Measurements from ENCODE around the gene FBLN2.
"Not testable (repeated sequence)": the region's sequence is repeated elsewhere in the genome, so short reads cannot be mapped to it uniquely, and the experiment has no call there.

Gene FBLN2

DNA sequence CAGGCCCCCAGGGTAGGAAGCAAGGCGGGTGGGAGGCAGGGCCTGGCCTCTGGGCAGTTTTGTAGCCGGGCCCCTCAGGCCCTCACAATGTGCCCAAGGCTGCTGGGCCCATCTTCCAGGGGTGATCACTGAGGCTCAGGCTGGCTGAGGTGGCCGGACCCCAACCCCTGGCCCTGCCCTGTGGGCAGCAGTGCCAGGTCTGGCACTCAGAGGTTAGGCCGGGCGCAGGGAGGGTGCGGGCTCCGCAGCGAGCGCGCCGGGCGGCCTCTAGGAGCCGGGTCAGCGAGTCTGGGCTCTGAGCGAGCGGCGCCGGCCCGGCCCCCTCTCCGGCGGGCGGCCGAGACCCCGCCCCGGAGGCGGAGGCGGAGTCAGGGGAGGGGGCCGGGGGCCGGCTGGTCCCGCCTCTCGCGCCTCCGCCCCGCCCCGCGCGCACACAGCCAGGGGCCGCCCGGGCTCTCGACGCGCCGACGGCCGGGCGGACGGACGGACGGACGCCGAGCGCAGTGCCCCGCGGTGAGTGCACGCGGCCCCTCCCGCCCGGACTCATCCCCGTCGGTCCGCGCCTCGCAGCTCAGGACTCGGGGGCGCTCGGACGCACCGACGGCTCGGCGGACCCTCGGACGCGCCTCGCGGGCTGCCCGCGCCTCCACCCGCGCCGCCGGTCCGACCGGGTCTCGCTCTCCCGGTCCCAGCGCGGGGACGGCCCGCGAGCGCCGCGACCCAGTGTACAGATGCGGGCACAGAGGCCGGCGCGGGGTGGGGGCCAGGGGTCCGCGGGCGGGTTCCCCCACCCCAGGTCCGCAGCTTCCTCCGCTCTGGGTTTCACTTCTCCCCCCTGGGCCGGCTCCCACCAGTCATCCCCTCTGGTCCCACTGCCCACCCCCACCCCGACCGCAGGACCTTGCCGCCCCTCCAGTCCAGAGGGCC is at the start of gene FBLN2:
Gene FBLN2, plus strand, starts transcription at position 430 of the 927 bp plus-strand sequence. CDS start 21,231 bp downstream, outside the sequence.
- DNase-seq (ENCODE audit: extremely low read depth, low read depth) = no peak
- TF ChIP-seq, protein P1, sequence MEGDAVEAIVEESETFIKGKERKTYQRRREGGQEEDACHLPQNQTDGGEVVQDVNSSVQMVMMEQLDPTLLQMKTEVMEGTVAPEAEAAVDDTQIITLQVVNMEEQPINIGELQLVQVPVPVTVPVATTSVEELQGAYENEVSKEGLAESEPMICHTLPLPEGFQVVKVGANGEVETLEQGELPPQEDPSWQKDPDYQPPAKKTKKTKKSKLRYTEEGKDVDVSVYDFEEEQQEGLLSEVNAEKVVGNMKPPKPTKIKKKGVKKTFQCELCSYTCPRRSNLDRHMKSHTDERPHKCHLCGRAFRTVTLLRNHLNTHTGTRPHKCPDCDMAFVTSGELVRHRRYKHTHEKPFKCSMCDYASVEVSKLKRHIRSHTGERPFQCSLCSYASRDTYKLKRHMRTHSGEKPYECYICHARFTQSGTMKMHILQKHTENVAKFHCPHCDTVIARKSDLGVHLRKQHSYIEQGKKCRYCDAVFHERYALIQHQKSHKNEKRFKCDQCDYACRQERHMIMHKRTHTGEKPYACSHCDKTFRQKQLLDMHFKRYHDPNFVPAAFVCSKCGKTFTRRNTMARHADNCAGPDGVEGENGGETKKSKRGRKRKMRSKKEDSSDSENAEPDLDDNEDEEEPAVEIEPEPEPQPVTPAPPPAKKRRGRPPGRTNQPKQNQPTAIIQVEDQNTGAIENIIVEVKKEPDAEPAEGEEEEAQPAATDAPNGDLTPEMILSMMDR (IDR thresholded peaks at IDR 0.05; ENCODE audit: low read depth, low read length) = no peak

GRCh38 chr3:13499246-13499645 is 49.7 kb upstream of the FBLN2 start:
- DNase-seq (ENCODE audit: extremely low read depth, low read depth) = not testable (repeated sequence)

GRCh38 chr3:13500133-13500885 is 48.6 kb upstream of the FBLN2 start:
- TF ChIP-seq, protein P1 (IDR thresholded peaks at IDR 0.05; ENCODE audit: low read depth, low read length) = peak; percentile 58
- no peak for DNase-seq (ENCODE audit: extremely low read depth, low read depth)

GRCh38 chr3:13501056-13501455 is 47.9 kb upstream of the FBLN2 start:
- TF ChIP-seq, protein P1 (IDR thresholded peaks at IDR 0.05; ENCODE audit: low read depth, low read length) = no peak
- DNase-seq (ENCODE audit: extremely low read depth, low read depth) = no peak

GRCh38 chr3:13501521-13501920 is 47.4 kb upstream of the FBLN2 start:
- TF ChIP-seq, protein P1 (IDR thresholded peaks at IDR 0.05; ENCODE audit: low read depth, low read length) = no peak
- DNase-seq (ENCODE audit: extremely low read depth, low read depth) = no peak

DNA sequence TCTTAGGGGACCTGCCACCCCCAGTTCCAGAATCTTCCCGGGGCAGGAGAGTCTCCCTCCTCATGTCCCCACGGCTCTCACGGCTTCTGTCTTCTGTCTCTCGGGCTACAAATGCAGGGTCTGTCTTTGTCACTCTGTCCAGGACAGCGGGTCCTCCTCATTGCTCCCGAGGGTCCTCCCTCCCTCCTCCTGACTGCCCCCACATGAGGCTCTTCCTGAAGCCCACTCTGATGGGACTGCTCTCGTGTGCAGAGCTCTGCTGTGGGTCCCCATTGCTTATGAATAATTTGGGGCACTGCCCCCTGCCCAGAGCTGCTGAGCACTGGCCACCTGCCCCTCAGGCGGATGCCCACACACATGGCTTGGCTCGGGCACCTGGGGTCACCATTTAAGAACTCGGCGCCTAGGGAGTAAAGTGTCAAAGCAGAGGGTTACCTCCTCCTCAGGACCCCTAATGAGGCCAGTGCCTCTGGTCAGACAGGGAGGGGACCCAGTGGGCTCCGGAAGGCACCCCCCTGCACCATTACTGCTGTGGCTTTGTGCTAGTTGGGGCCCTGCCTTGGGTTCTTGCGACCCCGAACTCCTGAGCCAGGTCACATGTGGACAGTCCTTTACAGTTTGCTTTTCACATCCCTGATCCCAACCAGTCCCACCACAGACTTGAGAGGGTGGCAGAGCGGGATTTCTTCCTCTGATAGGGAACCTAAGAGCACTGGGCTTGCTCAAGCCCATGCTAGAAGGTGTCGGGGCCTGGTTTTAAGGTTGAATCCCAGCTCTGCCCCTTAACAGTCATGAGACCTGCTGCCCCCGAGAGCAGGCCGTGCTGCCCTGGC is 46.8 kb upstream of the FBLN2 start:
- TF ChIP-seq, protein P1 (IDR thresholded peaks at IDR 0.05; ENCODE audit: low read depth, low read length) = no peak
- DNase-seq (ENCODE audit: extremely low read depth, low read depth) = no peak

GRCh38 chr3:13502791-13503060 is 46.2 kb upstream of the FBLN2 start:
- TF ChIP-seq, protein P1 (IDR thresholded peaks at IDR 0.05; ENCODE audit: low read depth, low read length) = no peak
- DNase-seq (ENCODE audit: extremely low read depth, low read depth) = no peak
